22Rv1 (cell line): Measurements from ENCODE around the gene BACH2.

ENCODE experiments used
- CTCF ChIP-seq: fragments of 450-650 bp; IDR thresholded peaks from 2 replicates; pipeline ENCODE4 v1.5.1; 2017; ENCODE audit warnings: mild to moderate bottlenecking
- ZFX ChIP-seq: fragments of 450-650 bp; IDR thresholded peaks from 2 replicates; pipeline ENCODE4 v1.6.1; 2017; ENCODE audit warnings: antibody characterized with exemption, borderline replicate concordance

GRCh38 chr6:89963391-89963790 is 333.3 kb downstream of the BACH2 start:
- TF ChIP-seq CTCF (no peak), ZFX (no peak)
